GM19193 (cell line): ENCODE data around the gene B3GNT2.
A peak's percentile ranks its signal among the peaks of the same experiment; 100 is the strongest.

ENCODE experiments used
- POLR2A ChIP-seq: IDR thresholded peaks from 4 replicates; pipeline ENCODE4 v1.6.1; 2011; ENCODE audit not compliant: insufficient read depth, insufficient read length; ENCODE audit errors: extremely low read depth

B3GNT2 gene

DNA sequence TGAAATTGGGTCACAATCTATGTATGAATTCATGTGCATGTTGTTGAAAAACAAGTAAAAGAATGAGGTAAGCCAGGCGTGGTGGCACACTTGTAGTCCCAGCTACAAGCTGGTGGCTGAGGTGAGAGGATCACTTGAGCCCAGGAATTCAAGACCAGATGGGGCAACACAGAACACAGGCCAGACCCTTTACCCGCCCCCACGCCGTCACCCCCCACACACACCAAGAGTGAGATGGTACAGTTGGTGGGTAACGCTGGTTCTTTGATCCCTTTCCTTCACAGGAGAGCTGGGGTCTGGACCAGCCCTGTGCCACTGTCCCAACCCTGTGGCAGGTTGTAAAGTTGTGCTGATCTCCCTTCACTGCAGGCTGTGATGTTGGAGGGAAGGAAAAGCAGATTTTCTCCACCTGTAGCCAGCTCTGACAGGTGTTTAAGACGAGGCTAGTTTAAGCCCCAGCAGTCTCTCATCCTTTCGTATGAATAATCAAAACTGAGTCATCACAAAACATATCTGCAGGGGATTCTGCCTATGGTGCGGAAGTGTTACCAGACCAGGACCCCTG, 13.6 kb downstream of the B3GNT2 start:
- no peak for TF ChIP-seq POLR2A

DNA sequence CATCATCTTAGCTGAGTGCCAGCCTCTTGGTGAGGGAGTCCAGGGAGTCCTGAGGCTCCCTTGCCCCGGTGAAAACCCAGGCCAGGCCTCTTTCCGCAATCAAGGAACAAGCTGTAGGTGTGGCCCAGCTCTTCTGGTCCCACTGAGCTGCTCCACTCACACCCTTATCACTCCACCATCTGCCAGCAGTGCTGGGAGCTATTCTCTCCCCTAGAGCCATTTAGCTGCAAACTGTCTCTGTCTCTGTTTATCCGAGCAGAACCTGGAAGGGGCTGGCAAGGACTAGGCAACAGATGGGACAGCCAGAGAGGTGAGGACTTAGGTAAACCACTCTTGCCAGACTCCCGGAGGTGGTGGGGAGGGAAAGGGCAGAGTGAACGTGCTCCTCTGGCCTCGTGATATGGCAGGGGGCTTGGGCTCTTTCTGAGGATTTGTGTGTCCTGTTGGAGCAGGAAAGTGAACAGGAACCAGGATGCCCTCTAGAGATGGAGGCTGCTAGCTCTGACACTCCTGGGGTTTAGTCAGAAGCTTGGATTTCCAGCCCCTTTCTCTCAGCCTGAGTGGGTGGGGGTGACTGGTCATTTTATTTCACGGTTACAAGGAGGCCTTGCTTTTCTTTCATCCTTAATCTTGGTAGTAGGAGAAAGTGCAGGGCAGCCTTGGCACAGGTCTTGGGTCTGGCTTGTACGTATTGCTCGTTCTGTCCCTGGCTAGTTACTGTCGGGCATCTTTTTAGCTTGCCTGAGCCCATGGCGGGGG, 19.6 kb downstream of the B3GNT2 start:
- no peak for TF ChIP-seq POLR2A

DNA sequence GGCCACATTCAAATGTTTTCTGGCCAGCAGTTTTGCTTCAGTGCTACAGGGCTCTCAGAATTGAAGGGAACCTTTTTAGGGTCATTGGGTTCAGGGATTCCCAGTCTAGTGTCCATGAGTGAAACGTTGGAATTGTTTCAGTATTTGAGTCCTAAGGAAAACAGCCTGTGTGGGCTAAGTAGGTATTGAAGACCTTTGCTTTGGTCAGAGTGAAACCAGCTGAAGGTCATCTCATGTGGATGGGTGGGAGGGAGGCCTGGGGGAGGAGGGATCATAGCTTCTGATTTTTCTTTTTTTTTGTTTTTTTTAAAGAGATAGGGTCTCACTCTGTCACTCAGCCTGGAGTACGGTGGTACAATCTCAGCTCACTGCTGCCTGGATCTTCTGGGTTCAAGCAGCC, 20.2 kb downstream of the B3GNT2 start:
- no peak for TF ChIP-seq POLR2A

DNA sequence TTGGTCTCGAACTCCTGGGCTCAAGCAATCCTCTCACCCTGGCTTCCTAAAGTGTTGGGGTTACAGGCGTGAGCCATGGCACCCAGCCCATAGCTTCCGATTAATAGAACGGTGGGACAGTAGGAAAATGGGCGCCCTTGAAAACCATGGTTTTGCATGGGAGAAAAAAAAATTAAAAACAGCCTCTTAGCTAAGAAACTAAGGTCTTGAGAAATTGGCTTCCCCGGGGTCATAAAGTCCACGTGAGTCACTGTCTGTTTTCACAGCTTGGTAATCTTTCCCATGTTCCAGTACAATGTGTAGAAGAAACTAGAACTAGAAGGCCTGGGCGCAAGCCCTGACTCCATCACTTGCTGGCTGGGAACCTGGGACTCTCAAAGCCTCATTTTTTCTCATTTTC, 20.7 kb downstream of the B3GNT2 start:
- TF ChIP-seq POLR2A = no peak

DNA sequence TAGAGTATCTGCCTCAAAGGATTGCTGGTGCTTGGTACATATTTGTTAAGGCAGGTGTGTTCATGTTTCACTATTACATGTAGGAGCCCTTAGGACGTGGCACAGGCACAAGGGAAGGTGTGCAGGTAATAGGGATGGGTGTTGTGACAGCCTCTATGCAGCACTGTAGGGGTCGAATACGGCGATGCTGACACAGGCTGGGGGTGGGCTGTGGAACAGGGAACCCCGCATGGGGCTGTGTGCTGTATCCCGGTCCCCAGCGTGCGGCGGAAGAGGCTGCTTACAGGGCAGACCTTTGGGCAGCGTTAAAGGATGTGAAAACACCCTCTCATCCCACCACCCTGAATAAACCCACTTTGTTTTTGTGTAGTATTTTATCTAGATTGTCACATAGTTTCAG, 21.5 kb downstream of the B3GNT2 start:
- peak; percentile 16 for TF ChIP-seq POLR2A

DNA sequence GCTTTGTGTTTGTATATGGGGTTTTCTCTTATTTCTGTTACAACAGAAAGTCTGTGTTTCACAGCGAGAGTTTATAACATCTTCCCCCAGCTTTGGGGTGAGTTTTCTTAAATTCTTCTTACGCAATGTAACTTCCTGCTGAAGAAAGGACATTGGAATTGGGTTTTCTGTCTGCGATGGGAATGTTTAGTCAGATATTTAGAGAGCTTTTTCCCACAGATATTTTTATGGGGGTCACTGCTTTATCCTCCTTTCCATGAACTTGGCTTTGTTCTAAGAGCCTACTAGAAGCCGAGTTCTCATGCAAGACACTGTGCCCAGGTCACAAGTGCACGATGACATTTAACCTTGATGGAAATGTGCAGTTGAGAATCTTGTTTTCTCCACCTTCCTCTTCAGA, 22.1 kb downstream of the B3GNT2 start:
- TF ChIP-seq POLR2A = no peak

DNA sequence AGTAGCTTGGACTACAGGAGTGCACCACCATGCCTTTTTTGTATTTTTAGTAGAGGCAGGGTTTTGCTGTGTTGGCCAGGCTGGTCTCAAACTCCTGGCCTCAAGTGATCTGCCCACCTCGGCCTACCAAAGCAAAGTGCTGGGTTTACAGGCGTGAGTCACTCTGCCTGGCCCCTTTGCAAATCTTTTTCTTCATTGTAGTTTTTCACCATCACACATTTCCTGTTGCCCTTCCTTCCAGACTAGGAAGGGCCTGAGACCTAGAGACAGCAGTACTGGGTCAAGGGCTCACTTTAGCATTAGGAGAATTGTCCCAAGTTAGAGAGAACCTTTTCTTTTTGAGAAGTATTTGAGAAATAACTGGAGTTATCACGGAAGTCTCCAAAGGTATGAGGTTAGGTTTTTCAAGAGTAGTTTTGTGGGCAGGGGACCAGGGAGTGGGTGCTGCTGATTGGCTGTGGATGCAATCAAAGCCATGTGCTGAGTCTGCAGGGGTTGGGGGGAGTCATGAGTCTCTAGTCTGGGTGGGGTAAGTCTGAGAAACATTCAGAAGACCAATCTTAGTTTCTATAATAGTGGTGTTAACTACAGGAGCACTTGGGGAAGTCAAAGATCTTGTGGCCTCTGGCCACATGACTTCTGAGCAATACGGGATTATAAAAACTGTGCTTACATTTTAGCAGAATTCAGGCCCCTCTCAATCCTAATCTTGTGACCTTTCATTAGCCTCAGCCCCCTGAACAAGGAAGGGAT, 23.7 kb downstream of the B3GNT2 start:
- no peak for TF ChIP-seq POLR2A

DNA sequence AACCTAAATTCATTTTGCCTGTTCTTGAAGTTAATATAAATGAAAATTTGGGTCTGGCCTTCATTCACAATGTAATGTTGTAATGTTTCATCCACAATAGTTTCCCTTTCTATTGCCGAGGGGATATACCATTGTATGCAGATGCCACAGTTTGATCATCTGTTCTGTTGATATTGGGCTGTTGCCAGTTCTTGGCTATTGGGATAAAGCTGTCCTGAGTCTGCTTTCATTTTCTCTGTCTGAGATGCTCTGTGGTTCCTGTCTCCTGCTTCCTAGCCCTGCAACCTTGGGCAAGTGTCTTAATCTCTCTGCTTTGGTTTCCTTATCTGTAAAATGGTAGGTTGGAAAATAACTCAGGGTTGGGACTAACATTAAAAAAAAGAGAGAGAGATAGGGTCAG, 25.2 kb downstream of the B3GNT2 start:
- no peak for TF ChIP-seq POLR2A

DNA sequence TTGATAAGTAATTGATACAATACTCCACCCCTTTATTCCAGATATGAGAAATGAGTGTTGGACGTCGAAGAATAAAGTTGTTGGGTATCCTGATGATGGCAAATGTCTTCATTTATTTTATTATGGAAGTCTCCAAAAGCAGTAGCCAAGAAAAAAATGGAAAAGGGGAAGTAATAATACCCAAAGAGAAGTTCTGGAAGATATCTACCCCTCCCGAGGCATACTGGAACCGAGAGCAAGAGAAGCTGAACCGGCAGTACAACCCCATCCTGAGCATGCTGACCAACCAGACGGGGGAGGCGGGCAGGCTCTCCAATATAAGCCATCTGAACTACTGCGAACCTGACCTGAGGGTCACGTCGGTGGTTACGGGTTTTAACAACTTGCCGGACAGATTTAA, 26.3 kb downstream of the B3GNT2 start:
- no peak for TF ChIP-seq POLR2A

DNA sequence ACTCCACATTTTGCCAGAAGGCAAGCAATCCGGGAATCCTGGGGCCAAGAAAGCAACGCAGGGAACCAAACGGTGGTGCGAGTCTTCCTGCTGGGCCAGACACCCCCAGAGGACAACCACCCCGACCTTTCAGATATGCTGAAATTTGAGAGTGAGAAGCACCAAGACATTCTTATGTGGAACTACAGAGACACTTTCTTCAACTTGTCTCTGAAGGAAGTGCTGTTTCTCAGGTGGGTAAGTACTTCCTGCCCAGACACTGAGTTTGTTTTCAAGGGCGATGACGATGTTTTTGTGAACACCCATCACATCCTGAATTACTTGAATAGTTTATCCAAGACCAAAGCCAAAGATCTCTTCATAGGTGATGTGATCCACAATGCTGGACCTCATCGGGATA, 26.8 kb downstream of the B3GNT2 start:
- no peak for TF ChIP-seq POLR2A

DNA sequence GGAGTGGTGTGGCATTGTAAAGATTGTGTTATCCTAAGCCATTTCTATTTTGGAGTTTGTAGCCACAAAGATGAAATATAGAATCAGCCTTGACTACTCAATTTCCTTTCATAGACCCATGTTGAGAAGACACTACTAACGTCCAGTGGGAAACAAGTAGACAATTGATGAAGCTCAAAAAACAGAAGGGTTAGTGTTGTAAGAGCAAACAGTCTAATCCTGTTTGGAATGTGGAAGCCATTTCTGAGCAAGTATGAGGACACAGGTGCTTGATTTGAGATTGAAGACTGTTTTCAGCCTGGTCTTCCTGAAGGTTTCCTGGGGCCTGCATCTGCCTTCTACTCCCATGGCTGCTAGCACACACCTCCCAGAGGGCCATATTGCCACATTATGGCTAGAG, 29.1 kb downstream of the B3GNT2 start:
- TF ChIP-seq POLR2A = no peak

DNA sequence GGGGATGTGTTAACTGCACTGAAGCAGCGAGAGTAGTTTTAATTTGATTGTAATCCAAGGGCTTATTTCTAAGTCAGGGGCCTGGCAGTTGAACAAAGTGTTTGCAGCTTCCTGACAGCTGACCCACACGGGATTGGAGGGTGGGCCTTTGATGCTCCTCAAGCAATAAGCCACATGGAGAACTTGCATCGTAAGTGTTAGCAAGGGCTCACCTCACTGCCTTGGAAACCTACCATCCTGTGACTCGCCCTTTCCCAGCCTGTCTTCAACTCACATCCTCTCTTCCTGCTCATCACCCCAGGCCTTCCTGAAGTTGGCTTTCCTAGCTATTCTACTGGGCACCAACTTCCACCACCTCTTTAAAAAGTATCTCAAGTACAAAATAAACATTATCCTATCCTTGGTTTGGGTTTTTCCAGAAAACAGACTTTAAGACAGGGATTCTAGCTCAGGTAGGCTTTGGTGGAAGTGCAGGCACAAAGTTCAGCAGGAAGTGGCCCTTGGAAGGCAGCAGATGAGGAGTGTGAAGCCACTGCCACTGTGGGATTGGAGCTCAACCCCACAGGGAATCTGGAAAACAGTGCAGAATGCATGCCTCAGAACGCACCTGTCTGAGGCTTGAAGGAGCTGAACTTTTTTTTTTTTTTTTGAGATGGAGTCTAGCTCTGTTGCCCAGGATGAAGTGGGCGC, 31.6 kb downstream of the B3GNT2 start:
- TF ChIP-seq POLR2A = no peak

DNA sequence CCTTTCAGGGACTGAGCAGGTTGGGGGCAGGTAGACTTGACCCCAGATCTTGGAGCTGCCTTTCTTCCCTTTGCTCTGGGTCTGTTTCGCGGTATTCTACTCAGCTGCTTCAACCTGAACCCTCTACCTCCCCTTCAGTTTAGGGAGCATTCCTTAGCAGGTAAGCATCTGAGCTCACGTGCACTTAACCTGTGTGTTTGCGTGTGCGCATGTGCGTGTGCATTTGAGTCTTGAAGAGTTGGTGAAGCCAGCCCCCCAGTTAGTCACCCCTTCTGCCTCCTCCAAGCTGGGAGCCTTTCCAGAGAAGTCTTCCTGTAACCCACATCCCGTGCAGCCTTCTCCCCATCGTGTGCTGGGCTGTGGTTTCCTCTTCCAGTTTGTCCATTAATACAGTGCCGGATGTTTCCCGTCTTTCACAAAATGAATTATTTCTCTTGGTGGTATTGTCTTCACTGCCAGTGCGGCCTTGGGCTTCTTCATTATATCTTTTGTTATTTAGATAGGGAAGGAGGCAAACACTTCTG, 33.2 kb downstream of the B3GNT2 start:
- no peak for TF ChIP-seq POLR2A

DNA sequence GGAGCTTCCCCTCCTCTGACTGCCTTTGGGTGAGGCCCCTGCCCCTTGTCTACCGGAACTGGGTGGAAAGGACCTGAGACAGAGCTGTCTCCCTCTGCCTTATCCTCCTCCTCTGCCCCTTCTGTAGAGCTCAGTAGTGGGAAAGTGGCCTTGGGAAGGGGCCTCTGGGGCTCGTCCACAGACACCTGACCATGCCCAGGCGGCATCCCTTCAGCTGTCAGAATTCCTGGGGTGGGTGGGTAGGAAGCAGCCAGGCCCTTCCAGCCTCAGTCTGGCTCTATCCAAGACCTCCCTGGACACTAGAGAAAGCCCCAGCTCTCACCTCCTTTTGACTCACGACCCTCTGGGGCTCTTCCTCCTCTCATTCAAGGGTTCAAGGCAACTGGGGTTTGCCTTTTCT, 35.6 kb downstream of the B3GNT2 start:
- peak; percentile 8 for TF ChIP-seq POLR2A
